Stimulated activated naive CD8-positive, alpha-beta T cell treated with anti-CD3 and anti-CD28 coated beads, Interleukin-15, Interleukin-2, amounts not matched to agents 100 U/mL and 50 U/mL, for 24 hours (primary cell): ENCODE measurements around the gene NFE2L2.
"Not testable (repeated sequence)": the region's sequence is repeated elsewhere in the genome, so short reads cannot be mapped to it uniquely, and the experiment has no call there.

Experiments
- ATAC-seq: fragments of 150-1000 bp; cut with Tn5 transposase; one replicate; pipeline ENCODE4 v1.10.0; 2021
- DNase-seq: peaks from one replicate; pipeline ENCODE4 v3.0.0; 2021

Gene NFE2L2

GRCh38 chr2:177257471-177257870 lies 7.1 kb downstream of the NFE2L2 start:
- no peak for ATAC-seq
- DNase-seq, result no peak

GRCh38 chr2:177256695-177257094 lies 7.8 kb downstream of the NFE2L2 start:
- ATAC-seq (no peak), DNase-seq (no peak)

GRCh38 chr2:177256026-177256425 lies 8.5 kb downstream of the NFE2L2 start:
- ATAC-seq, result no peak
- no peak for DNase-seq

GRCh38 chr2:177255227-177255601 lies 9.3 kb downstream of the NFE2L2 start:
- DNase-seq (no peak), ATAC-seq (no peak)

GRCh38 chr2:177254433-177255226 lies 9.9 kb downstream of the NFE2L2 start:
- DNase-seq, result peak; percentile 31

GRCh38 chr2:177253704-177254103 lies 10.8 kb downstream of the NFE2L2 start:
- DNase-seq (no peak), ATAC-seq (no peak)

More at GRCh38 chr2:177254433-177255226, 9.9 kb downstream of the NFE2L2 start:
- ATAC-seq, result no peak

- no peak for ATAC-seq
- no peak for DNase-seq
These were observed 11.6 kb downstream of the NFE2L2 start for GRCh38 chr2:177252808-177253531.

- ATAC-seq (no peak), DNase-seq (no peak)
These were observed 13.4 kb downstream of the NFE2L2 start for GRCh38 chr2:177251165-177251542.

- DNase-seq, result no peak
- ATAC-seq, result no peak
These were observed 14.1 kb downstream of the NFE2L2 start for GRCh38 chr2:177250461-177250860.

- ATAC-seq (no peak), DNase-seq (no peak)
These were observed 15.5 kb downstream of the NFE2L2 start for GRCh38 chr2:177249038-177249437.

GRCh38 chr2:177247693-177248262 lies 16.7 kb downstream of the NFE2L2 start:
- ATAC-seq, result no peak

GRCh38 chr2:177246523-177247030 lies 17.9 kb downstream of the NFE2L2 start:
- not testable (repeated sequence) for DNase-seq, ATAC-seq

More at GRCh38 chr2:177247693-177248262, 16.7 kb downstream of the NFE2L2 start:
- no peak for DNase-seq

- no peak for ATAC-seq
These were observed 18.5 kb downstream of the NFE2L2 start for GRCh38 chr2:177246000-177246399.

GRCh38 chr2:177245010-177245422 lies 19.5 kb downstream of the NFE2L2 start:
- DNase-seq, result no peak
- no peak for ATAC-seq

More at GRCh38 chr2:177246000-177246399, 18.5 kb downstream of the NFE2L2 start:
- DNase-seq, result no peak

- no peak for DNase-seq
- peak; percentile 41 for ATAC-seq
These were observed 20.2 kb downstream of the NFE2L2 start for GRCh38 chr2:177244244-177244771.

- DNase-seq (no peak), ATAC-seq (no peak)
These were observed 21.1 kb downstream of the NFE2L2 start for GRCh38 chr2:177243476-177243875.

- DNase-seq (no peak), ATAC-seq (no peak)
These were observed 21.5 kb downstream of the NFE2L2 start for GRCh38 chr2:177243073-177243472.

- DNase-seq, result no peak
- no peak for ATAC-seq
These were observed 22.2 kb downstream of the NFE2L2 start for GRCh38 chr2:177242121-177242987.

GRCh38 chr2:177241711-177242120 lies 22.8 kb downstream of the NFE2L2 start:
- DNase-seq (no peak), ATAC-seq (no peak)

- no peak for DNase-seq
- ATAC-seq, result peak; percentile 73
These were observed 24.4 kb downstream of the NFE2L2 start for GRCh38 chr2:177239932-177240630.

GRCh38 chr2:177239053-177239452 lies 25.5 kb downstream of the NFE2L2 start:
- DNase-seq (no peak), ATAC-seq (no peak)
